HepG2 (cell line): ENCODE measurements around the gene CUL9. TPM values are rescaled to one million over a fixed set of nuclear protein-coding genes. Genes with fewer than 3 reads are reported as not detected.
A peak's percentile ranks its signal among the peaks of the same experiment; 100 is the strongest.

ENCODE experiments used
- ATAC-seq: fragments of 200-7000 bp; cut with Tn5 transposase; 3 replicates; pipeline ENCODE4 v1.9.1; 2020; ENCODE audit warnings: mild to moderate bottlenecking, moderate library complexity
- BruUV-seq: library from RNA; stranded (reverse); fragments of 400-500 nt; replicated peaks from 2 replicates; lab custom pipeline; 2021; lab: Mats Ljungman, UMichigan
- CTCF ChIA-PET: fragments of 300-600 bp; formaldehyde crosslinking; extraction: SDS; loops from one replicate; lab custom pipeline; 2021; ENCODE audit warnings: low total read pairs, inconsistent platforms, low intra/inter-chr PET ratio; lab: Yijun Ruan, JAX
- POLR2A ChIA-PET: fragments of 350-600 bp; sonication (Branson Sonifier 250); formaldehyde crosslinking; loops from one replicate; lab custom pipeline; 2020; ENCODE audit warnings: antibody characterized with exemption, inconsistent platforms; lab: Yijun Ruan, JAX
- DNase-seq: peaks from one replicate; pipeline ENCODE4 v3.0.0-alpha.2; 2015; ENCODE audit warnings: low spot score
- FAIRE-seq: peaks from 3 replicates; lab custom pipeline; 2011; peaks lifted over from hg19 to GRCh38; lab: Jason Lieb, UNC
- H2AFZ ChIP-seq: one replicate; pipeline ENCODE4 v1.6.1; 2011; ENCODE audit warnings: low read length, inconsistent platforms
- H3K27ac ChIP-seq: fragments of 300-600 bp; 3 replicates; pipeline ENCODE4 v1.8.0; 2011; ENCODE audit warnings: mixed run types, mild to moderate bottlenecking, mixed read lengths, low read length, inconsistent platforms; ENCODE audit not compliant: insufficient read depth; ENCODE audit errors: extremely low read length
- H3K27me3 ChIP-seq, 2 experiments: fragments of 200-600 bp in 1 of 2; 2 replicates in 1 of 2; 3 replicates in 1 of 2; pipeline versions ENCODE4 v1.6.0 to v1.8.0; 2011; ENCODE audit warnings: low read length in 2 of 2, mild to moderate bottlenecking in 2 of 2, moderate library complexity in 2 of 2, inconsistent platforms in 1 of 2; ENCODE audit not compliant: insufficient read depth in 2 of 2, control insufficient read depth in 1 of 2
- H3K36me3 ChIP-seq, 2 experiments: fragments of 200-600 bp in 1 of 2; replicated peaks in 1 of 2; 2 replicates in 1 of 2; 3 replicates in 1 of 2; pipeline versions ENCODE4 v1.5.1 to v1.8.0; 2011; ENCODE audit warnings: low read length in 2 of 2, inconsistent platforms in 1 of 2; ENCODE audit not compliant: insufficient read depth in 2 of 2, control insufficient read depth in 1 of 2
- H3K4me1 ChIP-seq: 2 replicates; pipeline ENCODE4 v1.5.1; 2012; ENCODE audit warnings: low read length, inconsistent platforms; ENCODE audit not compliant: insufficient read depth
- H3K4me2 ChIP-seq: 2 replicates; pipeline ENCODE4 v1.6.0; 2011; ENCODE audit warnings: low read depth, low read length, inconsistent platforms
- H3K4me3 ChIP-seq, 3 experiments: fragments of 200-600 bp in 1 of 3; sonication (generic), shearing (Covaris generic) in 1 of 3; replicated peaks in 1 of 3; 2 replicates each; pipeline ENCODE4 v1.5.1; 2011 to 2016; ENCODE audit warnings: low read length in 3 of 3, inconsistent platforms in 2 of 3, low read depth in 2 of 3, mild to moderate bottlenecking in 2 of 3, control low read depth in 1 of 3, mixed read lengths in 1 of 3; ENCODE audit not compliant: insufficient read depth in 1 of 3
- H3K79me2 ChIP-seq: one replicate; pipeline ENCODE4 v1.6.1; 2011; ENCODE audit warnings: low read length, inconsistent platforms; ENCODE audit not compliant: insufficient read depth
- H3K9ac ChIP-seq: 2 replicates; pipeline ENCODE4 v1.6.0; 2011; ENCODE audit warnings: mild to moderate bottlenecking, low read depth, low read length, inconsistent platforms; ENCODE audit not compliant: insufficient read depth
- H3K9me3 ChIP-seq: 2 replicates; pipeline ENCODE4 v1.5.1; 2012; ENCODE audit warnings: mild to moderate bottlenecking, low read length
- H4K20me1 ChIP-seq: 2 replicates; pipeline ENCODE4 v1.6.0; 2011; ENCODE audit warnings: inconsistent platforms, mild to moderate bottlenecking, low read length, moderate library complexity; ENCODE audit not compliant: insufficient read depth
- CHCHD3 ChIP-seq: sonication (generic); formaldehyde crosslinking; IDR thresholded peaks from 2 replicates; pipeline ENCODE4 v1.8.0; 2022; ENCODE audit warnings: mild to moderate bottlenecking, missing genetic modification reagents, moderate library complexity
- IKZF4 ChIP-seq: sonication (generic); formaldehyde crosslinking; IDR thresholded peaks from 2 replicates; pipeline ENCODE4 v1.5.1; 2020; ENCODE audit warnings: borderline replicate concordance, mild to moderate bottlenecking, low read depth, missing genetic modification reagents; ENCODE audit errors: not compliant biosample characterization
- NFKBIZ ChIP-seq: IDR thresholded peaks from 2 replicates; pipeline ENCODE4 v1.6.1; 2018; ENCODE audit warnings: missing genetic modification reagents, missing compliant biosample characterization
- REXO4 ChIP-seq: sonication (generic); formaldehyde crosslinking; IDR thresholded peaks from 2 replicates; pipeline ENCODE4 v1.8.0; 2022; ENCODE audit warnings: missing genetic modification reagents, mild to moderate bottlenecking, borderline replicate concordance
- SMAD1 ChIP-seq: sonication (generic); formaldehyde crosslinking; IDR thresholded peaks from 2 replicates; pipeline ENCODE4 v1.4.0; 2020; ENCODE audit warnings: missing genetic modification reagents, low read depth, mild to moderate bottlenecking, borderline replicate concordance
- TRIM24 ChIP-seq: sonication (generic); formaldehyde crosslinking; IDR thresholded peaks from 2 replicates; pipeline ENCODE4 v1.8.0; 2022; ENCODE audit warnings: mild to moderate bottlenecking, missing genetic modification reagents
- YY1 ChIP-seq: IDR thresholded peaks from 2 replicates; pipeline ENCODE4 v1.6.1; 2011; ENCODE audit warnings: low read length, low read depth, moderate library complexity, mild to moderate bottlenecking; ENCODE audit not compliant: insufficient read depth, insufficient replicate concordance
- ZNF207 ChIP-seq: fragments of 450-650 bp; IDR thresholded peaks from 2 replicates; pipeline ENCODE4 v1.6.1; 2016; ENCODE audit warnings: antibody characterized with exemption, borderline replicate concordance
- ZNF496 ChIP-seq: sonication (generic); formaldehyde crosslinking; IDR thresholded peaks from 2 replicates; pipeline ENCODE4 v1.8.1; 2023; ENCODE audit warnings: mild to moderate bottlenecking, moderate library complexity, missing genetic modification reagents; ENCODE audit not compliant: insufficient replicate concordance
- ZNF564 ChIP-seq: sonication (generic); formaldehyde crosslinking; IDR thresholded peaks from 2 replicates; pipeline ENCODE4 v1.8.1; 2023; ENCODE audit warnings: mild to moderate bottlenecking, missing genetic modification reagents
- ZNF709 ChIP-seq: sonication (generic); formaldehyde crosslinking; IDR thresholded peaks from 2 replicates; pipeline ENCODE4 v1.5.0; 2020; ENCODE audit warnings: mild to moderate bottlenecking, missing genetic modification reagents
- ZNF784 ChIP-seq: sonication (generic); formaldehyde crosslinking; IDR thresholded peaks from 2 replicates; pipeline ENCODE4 v1.5.1; 2020; ENCODE audit warnings: missing genetic modification reagents, mild to moderate bottlenecking, borderline replicate concordance
- WGBS: methylation state at CpG from one replicate; pipeline ENCODE4 v1.1.6; 2017; ENCODE audit warnings: low lambda C conversion rate; 5-methylcytosine and 5-hydroxymethylcytosine counted together
- in situ Hi-C: cut with HindIII; loops from 2 replicates; pipeline ENCODE4 v1.10.0; 2017; ENCODE audit warnings: low pct_unique_long_range_greater_than_20kb; ENCODE audit not compliant: extremely low pct_ligation_motif_present
- intact Hi-C: fragments of 100-400 bp; cut with micrococcal nuclease; formaldehyde crosslinking; loops from one replicate; pipeline ENCODE4 v1.10.0; 2022; ENCODE audit not compliant: unreplicated experiment
- polyA plus RNA-seq, 8 experiments: library from polyadenylated mRNA; depleted of rRNA in 3 of 8; stranded (reverse) in 7 of 8; unstranded in 1 of 8; fragments of >200 nt; fragmentation: Illumina TruSeq in 4 of 8; extraction: Trizol in 4 of 8; gene quantifications; 2 replicates each; pipeline versions ENCODE4 v1.2.1 to v1.2.3, GENCODE V29; 2011 to 2016; ENCODE audit warnings: low read depth in 4 of 8, missing spikeins in 1 of 8, mixed read lengths in 1 of 8; ENCODE audit not compliant: insufficient read depth in 1 of 8
- total RNA-seq, 5 experiments: library from RNA; depleted of rRNA; stranded (reverse); fragments of >200 nt; fragmentation: Illumina TruSeq; extraction: Trizol; gene quantifications; 2 replicates each; pipeline ENCODE4 v1.2.3, GENCODE V29; 2016; ENCODE audit warnings: low read depth in 1 of 5
- TF ChIP-seq, protein P1 (sequence below): sonication (generic); formaldehyde crosslinking; IDR thresholded peaks from one replicate; pipeline ENCODE4 v1.5.1; 2020; ENCODE audit warnings: mild to moderate bottlenecking, missing genetic modification reagents; ENCODE audit errors: not compliant biosample characterization

CUL9 gene
- total and polyA plus RNA-seq, 2 of the 13 experiments (the other 11 are each of a cell fraction or from before 2014, with no cell fraction given): 11.4 to 13.7 TPM

DNA sequence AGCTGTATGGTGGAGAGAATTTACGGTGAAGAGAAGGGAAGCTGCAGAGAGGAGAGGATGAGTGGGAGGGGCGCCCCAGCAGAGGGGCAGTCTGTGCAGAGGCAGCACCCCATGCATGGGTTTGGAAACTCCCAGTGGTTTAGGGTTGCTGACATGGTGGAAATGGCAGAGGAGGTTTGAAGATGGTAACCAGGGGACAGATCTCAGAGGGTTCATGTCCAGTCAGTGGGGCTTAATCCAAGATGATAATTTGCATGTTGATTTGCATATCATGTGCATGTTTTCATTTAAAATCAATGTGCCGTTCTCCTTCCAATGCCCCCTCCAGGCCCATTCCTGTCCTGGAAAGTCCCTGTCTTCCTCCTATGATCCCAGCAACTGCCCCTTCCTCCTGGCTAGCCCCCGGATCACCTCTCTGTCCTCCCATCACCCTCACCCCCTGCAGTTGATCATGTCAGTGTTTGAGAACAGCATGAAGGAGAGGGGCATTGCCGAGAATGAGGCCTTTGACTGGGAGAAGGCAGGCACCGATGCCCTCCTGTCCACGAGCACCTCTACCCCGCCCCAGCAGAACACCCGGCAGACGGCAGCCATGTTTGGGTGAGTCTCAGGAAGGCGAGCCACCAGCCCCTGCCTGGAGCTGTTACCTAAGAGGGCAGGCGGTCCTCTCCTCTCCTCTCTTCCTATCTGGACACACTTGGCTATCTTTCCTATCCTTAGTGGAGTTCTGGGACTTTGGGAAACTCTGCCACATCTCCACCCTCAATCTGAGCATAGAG lies 75.6 kb downstream of the CUL9 start:
- Histone ChIP-seq H3K9ac (no peak overlapping the region), H3K36me3 (no peaks in the 10 kb centered on the region), H3K4me2 (peak overlapping the region; percentile 73), H3K4me1 (peaks cover 47% of the 10 kb centered on the region), H3K4me3 (peak overlapping the region in 2 of 3 experiments; percentile 17 to 58; a peak in 3 of 6 replicates), H3K9me3 (no peaks in the 10 kb centered on the region), H3K27ac (no peak overlapping the region), H3K27me3 (peaks cover 12 to 54% of the 10 kb centered on the region in 2 experiments), H4K20me1 (no peaks in the 10 kb centered on the region), H2AFZ (peak overlapping the region; percentile 42), H3K79me2 (no peaks in the 10 kb centered on the region)
- peak; percentile 15; the same call in 2 of the 3 replicates for ATAC-seq
- ChIA-PET POLR2A (interaction anchor here (0.6 to 1.3 kb wide), 4 partner anchors 10 to 870 kb away, joined by 3 to 4 read pairs (median 4); partner anchors contain the start of gene TMEM63B), CTCF (no interaction called here)
- DNase-seq: no peak
- in situ Hi-C loops: no loop called here
- 16% methylated on average over 12 of the region's 12 CpGs for WGBS
- intact Hi-C loops: no loop called here
- no TSS peak for BruUV-seq
- FAIRE-seq: no peak
- TF ChIP-seq IKZF4 (CRISPR knock-in tag): peak; percentile 37
- no peak for TF ChIP-seq ZNF784 (CRISPR knock-in tag)
- peak; percentile 87 for TF ChIP-seq YY1
- TF ChIP-seq SMAD1 (CRISPR knock-in tag): no peak
- TF ChIP-seq ZNF709 (CRISPR knock-in tag): peak; percentile 71; the same call in 1 of the 2 replicates
- no peak for TF ChIP-seq NFKBIZ (CRISPR knock-in tag)
- TF ChIP-seq, protein P1, sequence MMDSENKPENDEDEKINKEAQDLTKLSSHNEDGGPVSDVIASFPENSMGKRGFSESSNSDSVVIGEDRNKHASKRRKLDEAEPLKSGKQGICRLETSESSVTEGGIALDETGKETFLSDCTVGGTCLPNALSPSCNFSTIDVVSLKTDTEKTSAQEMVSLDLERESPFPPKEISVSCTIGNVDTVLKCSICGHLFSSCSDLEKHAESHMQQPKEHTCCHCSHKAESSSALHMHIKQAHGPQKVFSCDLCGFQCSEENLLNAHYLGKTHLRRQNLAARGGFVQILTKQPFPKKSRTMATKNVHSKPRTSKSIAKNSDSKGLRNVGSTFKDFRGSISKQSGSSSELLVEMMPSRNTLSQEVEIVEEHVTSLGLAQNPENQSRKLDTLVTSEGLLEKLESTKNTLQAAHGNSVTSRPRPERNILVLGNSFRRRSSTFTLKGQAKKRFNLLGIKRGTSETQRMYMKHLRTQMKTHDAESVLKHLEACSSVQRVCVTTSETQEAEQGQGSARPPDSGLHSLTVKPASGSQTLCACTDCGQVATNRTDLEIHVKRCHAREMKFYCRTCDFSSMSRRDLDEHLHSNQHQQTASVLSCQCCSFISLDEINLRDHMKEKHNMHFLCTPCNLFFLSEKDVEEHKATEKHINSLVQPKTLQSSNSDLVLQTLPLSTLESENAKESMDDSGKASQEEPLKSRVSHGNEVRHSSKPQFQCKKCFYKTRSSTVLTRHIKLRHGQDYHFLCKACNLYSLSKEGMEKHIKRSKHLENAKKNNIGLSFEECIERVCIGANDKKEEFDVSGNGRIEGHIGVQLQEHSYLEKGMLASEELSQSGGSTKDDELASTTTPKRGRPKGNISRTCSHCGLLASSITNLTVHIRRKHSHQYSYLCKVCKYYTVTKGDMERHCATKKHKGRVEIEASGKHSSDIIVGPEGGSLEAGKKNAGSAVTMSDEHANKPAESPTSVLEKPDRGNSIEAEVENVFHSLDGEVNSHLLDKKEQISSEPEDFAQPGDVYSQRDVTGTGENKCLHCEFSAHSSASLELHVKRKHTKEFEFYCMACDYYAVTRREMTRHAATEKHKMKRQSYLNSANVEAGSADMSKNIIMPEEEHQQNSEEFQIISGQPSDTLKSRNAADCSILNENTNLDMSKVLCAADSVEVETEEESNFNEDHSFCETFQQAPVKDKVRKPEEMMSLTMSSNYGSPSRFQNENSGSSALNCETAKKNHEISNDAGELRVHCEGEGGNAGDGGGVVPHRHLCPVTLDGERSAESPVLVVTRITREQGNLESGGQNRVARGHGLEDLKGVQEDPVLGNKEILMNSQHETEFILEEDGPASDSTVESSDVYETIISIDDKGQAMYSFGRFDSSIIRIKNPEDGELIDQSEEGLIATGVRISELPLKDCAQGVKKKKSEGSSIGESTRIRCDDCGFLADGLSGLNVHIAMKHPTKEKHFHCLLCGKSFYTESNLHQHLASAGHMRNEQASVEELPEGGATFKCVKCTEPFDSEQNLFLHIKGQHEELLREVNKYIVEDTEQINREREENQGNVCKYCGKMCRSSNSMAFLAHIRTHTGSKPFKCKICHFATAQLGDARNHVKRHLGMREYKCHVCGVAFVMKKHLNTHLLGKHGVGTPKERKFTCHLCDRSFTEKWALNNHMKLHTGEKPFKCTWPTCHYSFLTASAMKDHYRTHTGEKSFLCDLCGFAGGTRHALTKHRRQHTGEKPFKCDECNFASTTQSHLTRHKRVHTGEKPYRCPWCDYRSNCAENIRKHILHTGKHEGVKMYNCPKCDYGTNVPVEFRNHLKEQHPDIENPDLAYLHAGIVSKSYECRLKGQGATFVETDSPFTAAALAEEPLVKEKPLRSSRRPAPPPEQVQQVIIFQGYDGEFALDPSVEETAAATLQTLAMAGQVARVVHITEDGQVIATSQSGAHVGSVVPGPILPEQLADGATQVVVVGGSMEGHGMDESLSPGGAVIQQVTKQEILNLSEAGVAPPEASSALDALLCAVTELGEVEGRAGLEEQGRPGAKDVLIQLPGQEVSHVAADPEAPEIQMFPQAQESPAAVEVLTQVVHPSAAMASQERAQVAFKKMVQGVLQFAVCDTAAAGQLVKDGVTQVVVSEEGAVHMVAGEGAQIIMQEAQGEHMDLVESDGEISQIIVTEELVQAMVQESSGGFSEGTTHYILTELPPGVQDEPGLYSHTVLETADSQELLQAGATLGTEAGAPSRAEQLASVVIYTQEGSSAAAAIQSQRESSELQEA (CRISPR knock-in tag): peak; percentile 66
- 0 out of 2 replicates have a peak, but pooled peaks have one; percentile 44 for TF ChIP-seq ZNF564
- no peak for TF ChIP-seq ZNF207
- TF ChIP-seq ZNF496: no peak
- no peak for TF ChIP-seq CHCHD3 (CRISPR knock-in tag)
- TF ChIP-seq REXO4 (CRISPR knock-in tag): no peak
- no peak for TF ChIP-seq TRIM24 (CRISPR knock-in tag)
